Endodermal cell (in vitro differentiated cells): ENCODE results near the gene C14orf119. TPM values are rescaled to one million over a fixed set of nuclear protein-coding genes. Genes with fewer than 3 reads are reported as not detected.
A peak's percentile ranks its signal among the peaks of the same experiment; 100 is the strongest.

ENCODE experiments used
- DNase-seq: peaks from one replicate; pipeline ENCODE4 v3.0.0-alpha.2; 2017
- H3K27ac ChIP-seq: 2 replicates; pipeline ENCODE4 v1.5.1; 2013; ENCODE audit warnings: mild to moderate bottlenecking, low read depth, low read length, moderate library complexity
- H3K27me3 ChIP-seq: 2 replicates; pipeline ENCODE4 v1.6.1; 2013; ENCODE audit warnings: mild to moderate bottlenecking, low read length, moderate library complexity; ENCODE audit not compliant: insufficient read depth, control insufficient read depth, poor library complexity, severe bottlenecking
- H3K36me3 ChIP-seq: 2 replicates; pipeline ENCODE4 v1.7.0; 2013; ENCODE audit warnings: mild to moderate bottlenecking, low read length, moderate library complexity; ENCODE audit not compliant: control insufficient read depth, insufficient read depth
- H3K4me1 ChIP-seq: one replicate; pipeline ENCODE4 v1.7.0; 2013; ENCODE audit warnings: low read length; ENCODE audit not compliant: control insufficient read depth, insufficient read depth
- H3K4me3 ChIP-seq: 2 replicates; pipeline ENCODE4 v1.5.1; 2013; ENCODE audit warnings: mild to moderate bottlenecking, low read length, moderate library complexity
- H3K9ac ChIP-seq: 2 replicates; pipeline ENCODE4 v1.6.1; 2013; ENCODE audit warnings: mild to moderate bottlenecking, low read length, moderate library complexity; ENCODE audit not compliant: poor library complexity, severe bottlenecking; ENCODE audit errors: extremely low read depth
- H3K9me3 ChIP-seq: 2 replicates; pipeline ENCODE4 v1.6.1; 2013; ENCODE audit warnings: mild to moderate bottlenecking, low read length, moderate library complexity; ENCODE audit not compliant: control insufficient read depth
- H3K27ac Mint-ChIP-seq: 2 replicates; pipeline ENCODE4 v1.8.0; 2020; ENCODE audit warnings: mixed read lengths
- H3K27me3 Mint-ChIP-seq: 2 replicates; pipeline ENCODE4 v1.8.0; 2021; ENCODE audit warnings: mild to moderate bottlenecking, mixed read lengths; ENCODE audit not compliant: insufficient read depth
- H3K36me3 Mint-ChIP-seq: 2 replicates; pipeline ENCODE4 v1.8.0; 2020; ENCODE audit warnings: low read depth, mixed read lengths
- H3K4me1 Mint-ChIP-seq: 2 replicates; pipeline ENCODE4 v1.8.0; 2020; ENCODE audit warnings: mixed read lengths
- H3K4me3 Mint-ChIP-seq: 2 replicates; pipeline ENCODE4 v1.8.0; 2020; ENCODE audit warnings: mild to moderate bottlenecking, moderate library complexity, mixed read lengths
- H3K9me3 Mint-ChIP-seq: 2 replicates; pipeline ENCODE4 v1.8.0; 2020; ENCODE audit warnings: mild to moderate bottlenecking, mixed read lengths
- CTCF ChIP-seq: fragments of 200-600 bp; sonication (generic); conservative IDR thresholded peaks from 2 replicates; pipeline ENCODE4 v1.5.0; 2021; ENCODE audit warnings: antibody characterized with exemption, mild to moderate bottlenecking
- WGBS, 2 experiments: methylation state at CpG; one replicate each; pipeline versions ENCODE4 v1.1.5 to v1.1.7; 2013; ENCODE audit warnings: missing lambda C conversion rate in 2 of 2, mixed read lengths in 1 of 2; ENCODE audit not compliant: insufficient coverage in 1 of 2, insufficient read length in 1 of 2; 5-methylcytosine and 5-hydroxymethylcytosine counted together
- total RNA-seq, 2 donors: library from RNA; stranded (reverse); fragmentation: NEBNext Ultra II Directional in 1 of 2; extraction: Animal tissue kit (Norgen Biotek cat#: 25700) in 1 of 2; gene quantifications; 2 replicates in 1 of 2; 3 replicates in 1 of 2; pipeline ENCODE4 v1.2.1, GENCODE V29; 2021

The C14orf119 gene
- total RNA-seq, 2 donors from 2014 or later = 76.7 to 82.9 TPM

DNA sequence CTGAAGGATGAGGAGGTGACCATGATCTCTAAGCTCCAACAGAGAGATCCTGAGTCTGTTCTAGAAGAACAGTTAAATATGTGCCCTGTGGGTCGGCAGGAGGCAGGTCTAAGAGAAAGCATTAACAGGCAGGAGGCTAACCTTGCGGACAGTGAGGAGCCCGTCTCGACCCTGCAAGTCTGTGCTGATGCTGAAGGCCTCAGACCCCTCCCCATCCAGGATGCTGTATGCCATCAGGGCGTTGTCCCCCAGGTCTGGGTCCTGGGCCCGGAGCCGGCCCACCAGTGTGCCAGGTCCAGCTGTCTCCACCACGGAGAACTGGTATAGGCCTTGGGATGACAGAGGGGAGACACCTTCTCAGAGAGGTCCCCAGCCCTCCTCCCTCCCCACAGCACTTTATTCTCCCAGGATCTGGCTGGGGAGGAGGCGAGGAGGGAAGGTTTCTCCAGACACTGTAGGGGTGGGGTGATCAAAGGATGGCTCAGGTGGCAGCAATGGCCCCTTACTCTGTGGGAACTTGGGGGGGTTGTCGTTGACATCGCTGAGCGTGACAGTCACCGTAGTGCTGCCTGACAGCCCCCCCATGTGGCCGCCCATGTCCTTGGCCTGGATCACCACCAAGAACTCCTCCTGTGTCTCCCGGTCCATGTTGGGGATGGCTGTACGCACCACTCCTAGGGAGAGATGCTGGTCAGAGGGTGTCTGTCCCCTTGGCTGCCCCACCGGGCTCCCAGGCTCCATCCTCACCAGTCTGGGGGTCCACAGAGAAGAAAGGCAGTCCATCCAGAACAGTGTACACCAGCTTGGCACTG is 41.1 kb upstream of the C14orf119 start:
- H3K4me3 ChIP-seq = no peak overlapping the region
- H3K27ac ChIP-seq = no peak overlapping the region
- H3K27me3 ChIP-seq = no peaks in the 10 kb centered on the region
- H3K36me3 ChIP-seq = peaks cover 35% of the 10 kb centered on the region
- no peak overlapping the region for H3K27ac Mint-ChIP-seq
- peaks cover 14% of the 10 kb centered on the region for H3K4me1 Mint-ChIP-seq
- peaks cover 23% of the 10 kb centered on the region for H3K36me3 Mint-ChIP-seq
- H3K27me3 Mint-ChIP-seq = no peaks in the 10 kb centered on the region
- peak; percentile 73 for DNase-seq
- 83 to 89% methylated on average over 7 to 17 of the region's 17 CpGs for WGBS, 2 experiments
- no peaks in the 10 kb centered on the region for H3K9me3 ChIP-seq
- TF ChIP-seq CTCF = peak; percentile 66
- no peak overlapping the region for H3K4me3 Mint-ChIP-seq
- H3K9me3 Mint-ChIP-seq = no peaks in the 10 kb centered on the region
- H3K9ac ChIP-seq = no peak overlapping the region
- H3K4me1 ChIP-seq = no peaks in the 10 kb centered on the region

DNA sequence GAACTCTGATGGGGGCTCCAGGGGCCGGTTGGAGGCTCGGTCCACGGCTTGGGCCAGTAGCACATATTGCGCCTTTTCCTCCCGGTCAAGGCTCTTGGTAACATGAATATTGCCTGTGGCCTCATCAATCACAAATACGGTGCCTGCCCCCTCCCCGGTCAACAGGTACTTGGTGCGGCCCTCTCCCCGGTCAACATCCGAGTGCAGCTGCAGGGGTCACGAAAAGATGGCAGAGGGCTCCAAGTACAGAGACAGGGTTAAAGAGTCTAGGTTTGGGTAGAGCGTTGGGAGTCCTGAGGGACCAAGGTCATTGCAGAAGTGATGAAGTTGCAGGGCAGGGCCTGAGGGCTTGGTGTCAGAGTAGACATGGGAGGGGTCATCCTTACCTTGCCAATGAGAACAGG is 40.2 kb upstream of the C14orf119 start:
- 97% methylated on average over 8 to 12 of the region's 12 CpGs for WGBS, 2 experiments
- Histone ChIP-seq H3K9me3 (no peaks in the 10 kb centered on the region), H3K27me3 (no peaks in the 10 kb centered on the region), H3K9ac (no peak overlapping the region), H3K27ac (no peak overlapping the region), H3K4me1 (no peaks in the 10 kb centered on the region), H3K36me3 (peaks cover 35% of the 10 kb centered on the region), H3K4me3 (no peak overlapping the region)
- no peak for TF ChIP-seq CTCF
- Mint-ChIP-seq H3K9me3 (no peaks in the 10 kb centered on the region), H3K27ac (no peak overlapping the region), H3K4me1 (peaks cover 14% of the 10 kb centered on the region), H3K36me3 (peaks cover 23% of the 10 kb centered on the region), H3K27me3 (no peaks in the 10 kb centered on the region), H3K4me3 (no peak overlapping the region)
- DNase-seq = peak; percentile 40

DNA sequence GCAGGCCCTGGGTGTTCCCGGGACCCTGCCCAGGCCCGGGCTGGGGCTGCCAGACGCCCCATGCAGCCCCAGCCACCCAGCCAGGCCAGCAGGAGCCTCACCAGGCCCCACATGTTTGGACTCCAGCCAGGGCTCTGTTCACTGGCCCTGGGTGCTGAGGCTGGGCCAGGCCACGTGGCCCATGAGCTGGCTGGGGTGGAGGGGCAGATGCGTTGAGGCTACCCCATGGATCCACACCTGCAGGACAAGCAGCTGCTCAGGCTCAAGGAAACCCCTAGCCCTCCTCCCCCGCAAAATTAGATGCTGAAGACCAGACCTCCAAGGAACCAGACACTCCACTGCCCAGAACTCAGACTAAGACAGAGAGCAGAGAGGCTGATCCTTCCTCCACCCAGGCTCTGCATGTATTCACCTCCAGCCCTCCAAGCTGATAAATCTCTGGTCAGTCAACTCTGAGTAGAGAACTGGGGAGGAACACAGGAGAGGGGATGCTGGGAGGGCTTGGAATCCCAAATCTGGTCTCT is 39.6 kb upstream of the C14orf119 start:
- Histone ChIP-seq H3K27me3 (no peaks in the 10 kb centered on the region), H3K9ac (no peak overlapping the region), H3K27ac (no peak overlapping the region), H3K9me3 (no peaks in the 10 kb centered on the region), H3K4me1 (no peaks in the 10 kb centered on the region), H3K36me3 (peaks cover 36% of the 10 kb centered on the region), H3K4me3 (no peak overlapping the region)
- WGBS, 2 experiments = 93 to 100% methylated on average over 3 to 6 of the region's 6 CpGs
- peaks cover 26% of the 10 kb centered on the region for H3K36me3 Mint-ChIP-seq
- DNase-seq = no peak
- peak overlapping the region; percentile 73 for H3K4me3 Mint-ChIP-seq
- H3K9me3 Mint-ChIP-seq = no peaks in the 10 kb centered on the region
- no peaks in the 10 kb centered on the region for H3K27me3 Mint-ChIP-seq
- H3K27ac Mint-ChIP-seq = peak overlapping the region; percentile 52
- no peak for TF ChIP-seq CTCF
- peaks cover 14% of the 10 kb centered on the region for H3K4me1 Mint-ChIP-seq
